HepG2 (cell line): ENCODE measurements around the gene POU2AF3. TPM values are rescaled to one million over a fixed set of nuclear protein-coding genes. Genes with fewer than 3 reads are reported as not detected.
"Not testable (repeated sequence)": the region's sequence is repeated elsewhere in the genome, so short reads cannot be mapped to it uniquely, and the experiment has no call there.

Experiments
- ATAC-seq: fragments of 200-7000 bp; cut with Tn5 transposase; 3 replicates; pipeline ENCODE4 v1.9.1; 2020; ENCODE audit warnings: mild to moderate bottlenecking, moderate library complexity
- BruUV-seq: library from RNA; stranded (reverse); fragments of 400-500 nt; replicated peaks from 2 replicates; lab custom pipeline; 2021; lab: Mats Ljungman, UMichigan
- CTCF ChIA-PET: fragments of 300-600 bp; formaldehyde crosslinking; extraction: SDS; loops from one replicate; lab custom pipeline; 2021; ENCODE audit warnings: low total read pairs, inconsistent platforms, low intra/inter-chr PET ratio; lab: Yijun Ruan, JAX
- POLR2A ChIA-PET: fragments of 350-600 bp; sonication (Branson Sonifier 250); formaldehyde crosslinking; loops from one replicate; lab custom pipeline; 2020; ENCODE audit warnings: antibody characterized with exemption, inconsistent platforms; lab: Yijun Ruan, JAX
- DNase-seq: peaks from one replicate; pipeline ENCODE4 v3.0.0-alpha.2; 2015; ENCODE audit warnings: low spot score
- FAIRE-seq: peaks from 3 replicates; lab custom pipeline; 2011; peaks lifted over from hg19 to GRCh38; lab: Jason Lieb, UNC
- H2AFZ ChIP-seq: one replicate; pipeline ENCODE4 v1.6.1; 2011; ENCODE audit warnings: low read length, inconsistent platforms
- H3K27ac ChIP-seq: fragments of 300-600 bp; 3 replicates; pipeline ENCODE4 v1.8.0; 2011; ENCODE audit warnings: mixed run types, mild to moderate bottlenecking, mixed read lengths, low read length, inconsistent platforms; ENCODE audit not compliant: insufficient read depth; ENCODE audit errors: extremely low read length
- H3K27me3 ChIP-seq, 2 experiments: fragments of 200-600 bp in 1 of 2; 2 replicates in 1 of 2; 3 replicates in 1 of 2; pipeline versions ENCODE4 v1.6.0 to v1.8.0; 2011; ENCODE audit warnings: low read length in 2 of 2, mild to moderate bottlenecking in 2 of 2, moderate library complexity in 2 of 2, inconsistent platforms in 1 of 2; ENCODE audit not compliant: insufficient read depth in 2 of 2, control insufficient read depth in 1 of 2
- H3K36me3 ChIP-seq, 2 experiments: fragments of 200-600 bp in 1 of 2; replicated peaks in 1 of 2; 2 replicates in 1 of 2; 3 replicates in 1 of 2; pipeline versions ENCODE4 v1.5.1 to v1.8.0; 2011; ENCODE audit warnings: low read length in 2 of 2, inconsistent platforms in 1 of 2; ENCODE audit not compliant: insufficient read depth in 2 of 2, control insufficient read depth in 1 of 2
- H3K4me1 ChIP-seq: 2 replicates; pipeline ENCODE4 v1.5.1; 2012; ENCODE audit warnings: low read length, inconsistent platforms; ENCODE audit not compliant: insufficient read depth
- H3K4me2 ChIP-seq: 2 replicates; pipeline ENCODE4 v1.6.0; 2011; ENCODE audit warnings: low read depth, low read length, inconsistent platforms
- H3K4me3 ChIP-seq, 3 experiments: fragments of 200-600 bp in 1 of 3; sonication (generic), shearing (Covaris generic) in 1 of 3; replicated peaks in 1 of 3; 2 replicates each; pipeline ENCODE4 v1.5.1; 2011 to 2016; ENCODE audit warnings: low read length in 3 of 3, inconsistent platforms in 2 of 3, low read depth in 2 of 3, mild to moderate bottlenecking in 2 of 3, control low read depth in 1 of 3, mixed read lengths in 1 of 3; ENCODE audit not compliant: insufficient read depth in 1 of 3
- H3K79me2 ChIP-seq: one replicate; pipeline ENCODE4 v1.6.1; 2011; ENCODE audit warnings: low read length, inconsistent platforms; ENCODE audit not compliant: insufficient read depth
- H3K9ac ChIP-seq: 2 replicates; pipeline ENCODE4 v1.6.0; 2011; ENCODE audit warnings: mild to moderate bottlenecking, low read depth, low read length, inconsistent platforms; ENCODE audit not compliant: insufficient read depth
- H3K9me3 ChIP-seq: 2 replicates; pipeline ENCODE4 v1.5.1; 2012; ENCODE audit warnings: mild to moderate bottlenecking, low read length
- H4K20me1 ChIP-seq: 2 replicates; pipeline ENCODE4 v1.6.0; 2011; ENCODE audit warnings: inconsistent platforms, mild to moderate bottlenecking, low read length, moderate library complexity; ENCODE audit not compliant: insufficient read depth
- ARID3A ChIP-seq: IDR thresholded peaks from 2 replicates; pipeline ENCODE4 v1.6.1; 2012; ENCODE audit warnings: low read depth, low read length, improper control_type of control experiment
- E2F5 ChIP-seq: sonication (generic); formaldehyde crosslinking; conservative IDR thresholded peaks from 2 replicates; pipeline ENCODE4 v1.4.0; 2020; ENCODE audit warnings: missing genetic modification reagents
- EP300 ChIP-seq, 3 experiments: sonication (generic) in 1 of 3; formaldehyde crosslinking in 1 of 3; IDR thresholded peaks; 2 replicates each; pipeline versions ENCODE4 v1.5.1 to v1.6.1; 2011 to 2020; ENCODE audit warnings: low read depth in 2 of 3, low read length in 2 of 3, borderline replicate concordance in 1 of 3, improper control_type of control experiment in 1 of 3, mild to moderate bottlenecking in 1 of 3, missing genetic modification reagents in 1 of 3, moderate library complexity in 1 of 3
- HDAC2 ChIP-seq: sonication (generic); formaldehyde crosslinking; IDR thresholded peaks from 2 replicates; pipeline ENCODE4 v1.4.0; 2020; ENCODE audit warnings: missing genetic modification reagents
- HNF4A ChIP-seq: sonication (generic); formaldehyde crosslinking; IDR thresholded peaks from 2 replicates; pipeline ENCODE4 v1.4.0; 2020; ENCODE audit warnings: missing genetic modification reagents
- HNF4G ChIP-seq, 2 experiments: sonication (generic) in 1 of 2; formaldehyde crosslinking in 1 of 2; IDR thresholded peaks; 2 replicates each; pipeline versions ENCODE4 v1.4.0 to v1.6.1; 2011 to 2020; ENCODE audit warnings: borderline replicate concordance in 2 of 2, low read depth in 2 of 2, mild to moderate bottlenecking in 2 of 2, low read length in 1 of 2, missing genetic modification reagents in 1 of 2, moderate library complexity in 1 of 2
- NFATC3 ChIP-seq: sonication (generic); formaldehyde crosslinking; IDR thresholded peaks from 2 replicates; pipeline ENCODE4 v1.5.1; 2020; ENCODE audit warnings: mild to moderate bottlenecking, missing genetic modification reagents
- SALL1 ChIP-seq: sonication (generic); formaldehyde crosslinking; IDR thresholded peaks from 2 replicates; pipeline ENCODE4 v1.8.0; 2022; ENCODE audit warnings: mild to moderate bottlenecking, missing genetic modification reagents
- ZFP36 ChIP-seq: fragments of 150-350 bp; IDR thresholded peaks from 2 replicates; pipeline ENCODE4 v1.6.1; 2018; ENCODE audit warnings: borderline replicate concordance, low read length, low read depth; ENCODE audit not compliant: partially characterized antibody
- ZNF569 ChIP-seq: sonication (generic); formaldehyde crosslinking; IDR thresholded peaks from 2 replicates; pipeline ENCODE4 v1.5.0; 2020; ENCODE audit warnings: mild to moderate bottlenecking, missing genetic modification reagents, moderate library complexity, borderline replicate concordance
- ZNF616 ChIP-seq: sonication (generic); formaldehyde crosslinking; IDR thresholded peaks from 2 replicates; pipeline ENCODE4 v1.5.0; 2020; ENCODE audit warnings: low read depth, mild to moderate bottlenecking, missing genetic modification reagents
- WGBS: methylation state at CpG from one replicate; pipeline ENCODE4 v1.1.6; 2017; ENCODE audit warnings: low lambda C conversion rate; 5-methylcytosine and 5-hydroxymethylcytosine counted together
- in situ Hi-C: cut with HindIII; loops from 2 replicates; pipeline ENCODE4 v1.10.0; 2017; ENCODE audit warnings: low pct_unique_long_range_greater_than_20kb; ENCODE audit not compliant: extremely low pct_ligation_motif_present
- intact Hi-C: fragments of 100-400 bp; cut with micrococcal nuclease; formaldehyde crosslinking; loops from one replicate; pipeline ENCODE4 v1.10.0; 2022; ENCODE audit not compliant: unreplicated experiment
- polyA plus RNA-seq, 8 experiments: library from polyadenylated mRNA; depleted of rRNA in 3 of 8; stranded (reverse) in 7 of 8; unstranded in 1 of 8; fragments of >200 nt; fragmentation: Illumina TruSeq in 4 of 8; extraction: Trizol in 4 of 8; gene quantifications; 2 replicates each; pipeline versions ENCODE4 v1.2.1 to v1.2.3, GENCODE V29; 2011 to 2016; ENCODE audit warnings: low read depth in 4 of 8, missing spikeins in 1 of 8, mixed read lengths in 1 of 8; ENCODE audit not compliant: insufficient read depth in 1 of 8
- total RNA-seq, 5 experiments: library from RNA; depleted of rRNA; stranded (reverse); fragments of >200 nt; fragmentation: Illumina TruSeq; extraction: Trizol; gene quantifications; 2 replicates each; pipeline ENCODE4 v1.2.3, GENCODE V29; 2016; ENCODE audit warnings: low read depth in 1 of 5

POU2AF3 gene
- total and polyA plus RNA-seq, 2 of the 13 experiments (the other 11 are each of a cell fraction or from before 2014, with no cell fraction given), result 7.8 to 71.2 TPM

GRCh38 chr11:111268303-111268702, 30.0 kb upstream of the POU2AF3 start:
- BruUV-seq, intact Hi-C loops, H3K4me3 ChIP-seq, H3K79me2 ChIP-seq, H3K27me3 ChIP-seq, ATAC-seq, H3K36me3 ChIP-seq, DNase-seq, H4K20me1 ChIP-seq, H3K9ac ChIP-seq, CTCF ChIA-PET, H2AFZ ChIP-seq, H3K27ac ChIP-seq, H3K9me3 ChIP-seq, FAIRE-seq, in situ Hi-C loops, POLR2A ChIA-PET, H3K4me2 ChIP-seq: not testable (repeated sequence)
- peaks cover 35% of the 10 kb centered on the region for H3K4me1 ChIP-seq
- 27% methylated on average over 4 of the region's 4 CpGs for WGBS

GRCh38 chr11:111269146-111269868, 29.0 kb upstream of the POU2AF3 start:
- CTCF ChIA-PET, result no interaction called here
- DNase-seq (peak; percentile 81), FAIRE-seq (peak; percentile 34), ATAC-seq (peak; percentile 98)
- no peaks in the 10 kb centered on the region; a peak in 1 of 5 replicates for H3K27me3 ChIP-seq
- H2AFZ ChIP-seq, result no peak overlapping the region
- no peaks in the 10 kb centered on the region for H3K9me3 ChIP-seq
- peak overlapping the region; percentile 63 for H3K27ac ChIP-seq
- 8% methylated on average over 5 of the region's 5 CpGs for WGBS
- H3K36me3 ChIP-seq, result no peaks in the 10 kb centered on the region
- no TSS peak for BruUV-seq
- no peaks in the 10 kb centered on the region for H3K79me2 ChIP-seq
- peak overlapping the region; percentile 13; the same call in 1 of the 2 replicates for H3K9ac ChIP-seq
- H3K4me2 ChIP-seq, result peak overlapping the region; percentile 41
- H3K4me1 ChIP-seq, result peaks cover 35% of the 10 kb centered on the region
- intact Hi-C loops, result no loop called here
- no peaks in the 10 kb centered on the region for H4K20me1 ChIP-seq
- in situ Hi-C loops, result no loop called here
- POLR2A ChIA-PET, result no interaction called here
- peak overlapping the region in 1 of 3 experiments; percentile 5; a peak in 1 of 6 replicates for H3K4me3 ChIP-seq
- TF ChIP-seq SALL1 (peak; percentile 33; the same call in 1 of the 2 replicates), ZFP36 (peak; percentile 79), ZNF616 (no peak), HDAC2 (CRISPR knock-in tag) (0 out of 2 replicates have a peak, but pooled peaks have one; percentile 16), E2F5 (CRISPR knock-in tag) (no peak), HNF4A (CRISPR knock-in tag) (peak; percentile 88), ZNF569 (no peak), EP300 (IDR thresholded peaks at IDR 0.05; ENCODE audit: low read depth in 2 of 2, low read length in 2 of 2) (peak; percentile 40 to 47; a peak in 1 of 4 replicates), EP300 (CRISPR knock-in tag; IDR thresholded peaks at IDR 0.05; ENCODE audit: borderline replicate concordance) (no peak), HNF4G (IDR thresholded peaks at IDR 0.05; ENCODE audit: borderline replicate concordance, low read depth, low read length) (peak; percentile 75), HNF4G (CRISPR knock-in tag; IDR thresholded peaks at IDR 0.05; ENCODE audit: borderline replicate concordance, low read depth) (no peak; the same call in 1 of the 2 replicates), ARID3A (peak; percentile 52; the same call in 1 of the 2 replicates), NFATC3 (CRISPR knock-in tag) (no peak)
